ENCODE measurements around the gene GDF15.

GRCh38 chr19:18386543-18387271, 749 bp downstream of the GDF15 start:
- TF ChIP-seq POLR2A (IDR thresholded peaks at IDR 0.05) (no peak), EP300 (IDR thresholded peaks at IDR 0.05; ENCODE audit: low read depth) (no peak)

Data from transverse colon (tissue), 1 donor.